WERI-Rb-1 (cell line): Measurements from ENCODE around the gene PXK.

ENCODE experiments used
- DNase-seq: peaks from one replicate; pipeline ENCODE4 v3.0.0-alpha.2; 2020
- H3K27ac ChIP-seq: fragments of 250-450 bp; sonication (Bioruptor Pico); 2 replicates; pipeline ENCODE4 v1.5.1; 2020; ENCODE audit warnings: mild to moderate bottlenecking, moderate library complexity
- H3K27me3 ChIP-seq: fragments of 250-450 bp; sonication (Bioruptor Pico); 2 replicates; pipeline ENCODE4 v1.5.1; 2021; ENCODE audit warnings: mild to moderate bottlenecking, low read depth, moderate library complexity; ENCODE audit not compliant: insufficient read depth, severe bottlenecking
- H3K36me3 ChIP-seq: fragments of 250-450 bp; sonication (Bioruptor Pico); 2 replicates; pipeline ENCODE4 v1.5.1; 2020; ENCODE audit warnings: mild to moderate bottlenecking, moderate library complexity
- H3K4me3 ChIP-seq: 2 replicates; pipeline ENCODE4 v1.5.1; 2011; ENCODE audit warnings: low read depth, mild to moderate bottlenecking, control low read depth, low read length
- H3K9me3 ChIP-seq: fragments of 250-450 bp; sonication (Bioruptor Pico); 2 replicates; pipeline ENCODE4 v1.5.1; 2021; ENCODE audit warnings: mild to moderate bottlenecking, moderate library complexity; ENCODE audit not compliant: severe bottlenecking
- TF ChIP-seq, protein P1 (sequence below): IDR thresholded peaks from 2 replicates; pipeline ENCODE4 v1.5.1; 2011; ENCODE audit warnings: low read depth, mild to moderate bottlenecking, control low read depth, inconsistent platforms, low read length

PXK gene

DNA sequence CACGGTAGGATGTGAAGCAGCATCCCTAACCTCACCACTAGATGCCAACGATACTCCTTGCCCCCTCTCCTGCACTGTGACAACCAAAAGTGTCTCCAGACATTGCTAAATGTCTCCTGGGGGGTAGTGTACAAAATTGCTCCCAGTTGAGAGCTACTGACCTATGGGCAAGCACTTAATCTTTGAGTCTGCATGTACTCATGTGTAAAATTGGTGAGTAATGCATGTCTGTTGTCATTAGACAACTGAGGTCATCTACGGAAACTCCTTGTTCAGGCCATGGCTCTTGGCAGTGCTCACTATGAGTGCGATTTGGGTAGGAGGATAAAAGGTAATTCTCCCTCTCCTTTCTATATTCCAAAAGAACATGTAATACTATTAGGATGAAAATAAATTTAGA is 71.7 kb downstream of the PXK start:
- no peaks in the 10 kb centered on the region for H3K27me3 ChIP-seq
- H3K4me3 ChIP-seq = no peak overlapping the region
- no peak overlapping the region for H3K27ac ChIP-seq
- DNase-seq = no peak
- H3K9me3 ChIP-seq = no peaks in the 10 kb centered on the region
- TF ChIP-seq, protein P1, sequence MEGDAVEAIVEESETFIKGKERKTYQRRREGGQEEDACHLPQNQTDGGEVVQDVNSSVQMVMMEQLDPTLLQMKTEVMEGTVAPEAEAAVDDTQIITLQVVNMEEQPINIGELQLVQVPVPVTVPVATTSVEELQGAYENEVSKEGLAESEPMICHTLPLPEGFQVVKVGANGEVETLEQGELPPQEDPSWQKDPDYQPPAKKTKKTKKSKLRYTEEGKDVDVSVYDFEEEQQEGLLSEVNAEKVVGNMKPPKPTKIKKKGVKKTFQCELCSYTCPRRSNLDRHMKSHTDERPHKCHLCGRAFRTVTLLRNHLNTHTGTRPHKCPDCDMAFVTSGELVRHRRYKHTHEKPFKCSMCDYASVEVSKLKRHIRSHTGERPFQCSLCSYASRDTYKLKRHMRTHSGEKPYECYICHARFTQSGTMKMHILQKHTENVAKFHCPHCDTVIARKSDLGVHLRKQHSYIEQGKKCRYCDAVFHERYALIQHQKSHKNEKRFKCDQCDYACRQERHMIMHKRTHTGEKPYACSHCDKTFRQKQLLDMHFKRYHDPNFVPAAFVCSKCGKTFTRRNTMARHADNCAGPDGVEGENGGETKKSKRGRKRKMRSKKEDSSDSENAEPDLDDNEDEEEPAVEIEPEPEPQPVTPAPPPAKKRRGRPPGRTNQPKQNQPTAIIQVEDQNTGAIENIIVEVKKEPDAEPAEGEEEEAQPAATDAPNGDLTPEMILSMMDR = no peak
- H3K36me3 ChIP-seq = peaks cover 3% of the 10 kb centered on the region; the same call in 1 of the 2 replicates

DNA sequence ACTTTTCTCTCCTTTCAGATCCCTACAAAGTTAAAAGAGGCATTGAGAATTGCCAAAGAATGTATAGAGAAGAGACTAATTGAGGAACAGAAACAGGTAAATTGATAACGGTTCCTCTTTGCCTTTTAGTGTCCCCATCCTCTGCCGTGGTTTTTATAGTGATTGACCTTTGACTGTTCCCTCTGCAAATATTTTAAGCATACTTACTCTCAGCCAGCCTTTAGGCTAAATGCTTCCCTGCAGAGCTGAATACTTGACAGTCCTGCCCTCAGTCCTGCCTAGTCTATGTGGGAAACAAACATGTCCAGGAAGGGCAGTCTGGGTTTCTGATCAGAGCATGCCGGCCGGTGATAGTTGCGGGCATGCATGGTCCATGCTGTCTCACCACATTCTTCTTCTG is 76.2 kb downstream of the PXK start:
- TF ChIP-seq, protein P1 = no peak
- Histone ChIP-seq H3K27ac (no peak overlapping the region), H3K9me3 (no peaks in the 10 kb centered on the region)

DNA sequence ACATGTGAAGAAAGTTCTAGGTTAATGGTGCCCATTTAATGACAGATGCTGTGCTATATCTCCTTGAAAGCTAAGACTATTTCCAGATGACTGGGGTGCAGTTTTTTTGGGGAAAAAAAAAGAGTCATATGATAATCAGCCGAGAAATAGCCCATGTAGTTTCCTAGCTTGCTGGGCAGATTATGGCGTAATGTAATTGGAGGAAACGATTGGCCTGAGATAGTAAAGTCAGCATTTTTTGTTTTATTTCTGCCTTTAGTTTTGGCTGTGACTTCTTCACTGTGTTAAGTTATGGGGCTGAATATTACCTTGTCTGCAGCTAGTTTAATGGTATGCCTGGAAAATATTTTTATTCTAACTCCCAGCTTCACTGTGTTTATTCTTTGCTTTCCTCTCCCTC is 77.0 kb downstream of the PXK start:
- no peak for DNase-seq
- H3K36me3 ChIP-seq = peaks cover 3% of the 10 kb centered on the region
- H3K27me3 ChIP-seq = no peaks in the 10 kb centered on the region
- no peak overlapping the region for H3K27ac ChIP-seq
- H3K4me3 ChIP-seq = no peak overlapping the region
- TF ChIP-seq, protein P1 = no peak
- H3K9me3 ChIP-seq = no peaks in the 10 kb centered on the region

More for the DNA sequence above, 76.2 kb downstream of the PXK start:
- DNase-seq = no peak
- Histone ChIP-seq H3K36me3 (peaks cover 3% of the 10 kb centered on the region), H3K4me3 (no peak overlapping the region), H3K27me3 (no peaks in the 10 kb centered on the region)

DNA sequence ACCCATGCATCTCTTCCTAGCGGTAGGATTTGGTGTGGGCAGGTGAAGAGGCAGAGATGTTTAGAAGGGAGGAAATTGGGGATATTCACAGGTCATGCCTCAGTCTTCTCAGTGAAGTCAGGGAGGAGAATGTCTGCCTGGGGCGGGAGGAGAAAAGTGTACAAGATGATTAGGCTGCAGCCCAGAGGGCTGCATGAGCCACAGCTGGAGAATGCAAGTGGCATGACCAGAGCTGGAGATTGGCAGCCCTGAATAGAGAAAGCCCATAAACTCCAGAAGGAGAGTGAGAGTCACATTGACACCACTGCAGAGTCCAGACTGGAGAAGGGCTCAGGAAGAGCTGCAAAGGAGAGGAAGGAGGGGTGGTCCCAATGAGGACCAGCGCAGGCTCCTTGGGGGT is 78.3 kb downstream of the PXK start:
- no peak for DNase-seq
- Histone ChIP-seq H3K27ac (no peak overlapping the region), H3K27me3 (no peaks in the 10 kb centered on the region), H3K4me3 (no peak overlapping the region), H3K36me3 (peaks cover 3% of the 10 kb centered on the region), H3K9me3 (no peaks in the 10 kb centered on the region)
- TF ChIP-seq, protein P1 = no peak

DNA sequence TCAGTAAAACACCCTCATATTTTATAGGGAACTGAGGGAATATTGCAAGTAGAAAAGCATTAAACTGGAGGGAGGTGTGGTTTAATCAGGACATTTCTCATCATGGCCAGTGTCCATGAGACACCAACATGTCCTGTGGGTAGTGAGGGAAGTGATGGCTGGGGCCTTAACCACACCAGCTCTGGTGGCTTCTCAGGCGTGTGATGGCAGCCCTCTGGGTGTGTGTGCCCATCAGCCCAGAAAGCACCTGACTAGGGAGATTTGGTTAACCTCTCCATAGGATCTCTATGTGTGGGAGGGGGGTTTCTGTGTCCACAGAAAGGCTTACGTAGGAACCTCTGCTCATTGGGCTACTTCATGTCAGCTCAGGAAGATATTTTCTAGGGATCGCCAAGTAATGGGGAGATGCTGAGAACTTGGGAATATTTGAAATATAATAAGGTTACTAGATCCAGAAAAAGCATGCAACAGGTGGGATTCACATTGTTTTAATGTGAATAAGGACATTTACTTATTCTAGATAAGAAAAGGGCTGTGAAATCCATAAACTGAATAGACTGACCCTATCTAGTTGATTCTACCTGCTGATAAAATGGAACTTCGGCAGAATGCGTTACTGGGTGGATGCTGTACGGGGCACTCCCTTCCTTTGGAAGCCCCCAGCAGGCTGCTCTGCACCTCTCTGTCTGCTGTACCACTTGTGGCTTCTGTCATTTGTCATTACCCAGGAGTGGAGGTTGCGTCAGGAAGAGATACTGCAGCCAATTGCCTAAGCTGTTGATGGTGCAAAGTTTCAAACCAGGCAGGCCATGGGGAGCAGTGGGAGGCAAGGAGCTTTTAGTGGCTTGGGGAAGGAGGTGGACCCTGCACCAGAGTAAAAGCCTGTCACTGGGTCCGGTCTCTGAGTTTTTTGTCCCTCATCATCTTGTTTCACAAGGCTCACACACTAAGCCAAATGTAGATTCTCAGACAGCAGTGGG is 79.4 kb downstream of the PXK start:
- H3K9me3 ChIP-seq = no peaks in the 10 kb centered on the region
- H3K27ac ChIP-seq = no peak overlapping the region
- TF ChIP-seq, protein P1 = no peak
- no peaks in the 10 kb centered on the region for H3K27me3 ChIP-seq
- H3K36me3 ChIP-seq = peaks cover 3% of the 10 kb centered on the region
- no peak overlapping the region for H3K4me3 ChIP-seq
- no peak for DNase-seq
